Measurements from ENCODE around the gene GNAS-AS1. TPM values are rescaled to one million over a fixed set of nuclear protein-coding genes. Genes with fewer than 3 reads are reported as not detected.

GNAS-AS1 gene
- total and polyA plus RNA-seq, 2 experiments from 2014 or later, result 0.98 TPM; not detected in 1

GRCh38 chr20:58895448-58896180 is 44.9 kb upstream of the GNAS-AS1 start:
- peaks cover 52% of the 10 kb centered on the region for H3K4me1 ChIP-seq (ENCODE audit: insufficient read depth)
- no peak overlapping the region for H2AFZ ChIP-seq
- peak overlapping the region; percentile 24 for H3K27ac ChIP-seq
- no peak for DNase-seq (ENCODE audit: low spot score)
- no peaks in the 10 kb centered on the region for H3K9me3 ChIP-seq (ENCODE audit: low read depth)
- peaks cover 86% of the 10 kb centered on the region for H3K79me2 ChIP-seq
- no peaks in the 10 kb centered on the region for H3K9me2 ChIP-seq (replicated peaks; ENCODE audit: insufficient read depth)
- no peaks in the 10 kb centered on the region for H3K27me3 ChIP-seq
- H3K36me3 ChIP-seq (replicated peaks; ENCODE audit: insufficient read depth, low read depth), result no peaks in the 10 kb centered on the region
- TF ChIP-seq EZH2phosphoT487 (IDR thresholded peaks at IDR 0.05; ENCODE audit: low read depth, severe bottlenecking, unreplicated experiment) (no peak), CTCF (IDR thresholded peaks at IDR 0.05; ENCODE audit: poor library complexity) (no peak), EZH2 (IDR thresholded peaks at IDR 0.05; ENCODE audit: borderline replicate concordance) (no peak)
- H4K20me1 ChIP-seq (ENCODE audit: insufficient read depth, poor library complexity, severe bottlenecking), result peaks cover 78% of the 10 kb centered on the region
- H3K4me2 ChIP-seq, result peak overlapping the region; percentile 83
- no peak overlapping the region for H3K4me3 ChIP-seq
- 52% methylated on average over 13 of the region's 13 CpGs for WGBS (ENCODE audit: low lambda C conversion rate, missing lambda C conversion rate)

GRCh38 chr20:58894652-58895447 is 44.1 kb upstream of the GNAS-AS1 start:
- Histone ChIP-seq H3K27me3 (no peaks in the 10 kb centered on the region), H3K79me2 (peaks cover 83% of the 10 kb centered on the region), H3K27ac (peak overlapping the region; percentile 100), H3K9me3 (ENCODE audit: low read depth) (no peaks in the 10 kb centered on the region), H3K4me3 (peak overlapping the region; percentile 97), H2AFZ (no peak overlapping the region), H3K9me2 (replicated peaks; ENCODE audit: insufficient read depth) (no peaks in the 10 kb centered on the region), H3K36me3 (replicated peaks; ENCODE audit: insufficient read depth, low read depth) (no peaks in the 10 kb centered on the region), H4K20me1 (ENCODE audit: insufficient read depth, poor library complexity, severe bottlenecking) (peaks cover 71% of the 10 kb centered on the region), H3K4me1 (ENCODE audit: insufficient read depth) (peaks cover 49% of the 10 kb centered on the region), H3K4me2 (peak overlapping the region; percentile 83)
- no peak for DNase-seq (ENCODE audit: low spot score)
- TF ChIP-seq EZH2 (IDR thresholded peaks at IDR 0.05; ENCODE audit: borderline replicate concordance), result no peak
- TF ChIP-seq EZH2phosphoT487 (IDR thresholded peaks at IDR 0.05; ENCODE audit: low read depth, severe bottlenecking, unreplicated experiment), result no peak
- no peak for TF ChIP-seq CTCF (IDR thresholded peaks at IDR 0.05; ENCODE audit: poor library complexity)
- 31% methylated on average over 5 of the region's 5 CpGs for WGBS (ENCODE audit: low lambda C conversion rate, missing lambda C conversion rate)

- 33% methylated on average over 5 of the region's 5 CpGs for WGBS (ENCODE audit: low lambda C conversion rate, missing lambda C conversion rate)
- Histone ChIP-seq H3K4me1 (ENCODE audit: insufficient read depth) (peaks cover 45% of the 10 kb centered on the region), H2AFZ (no peak overlapping the region), H3K79me2 (peaks cover 75% of the 10 kb centered on the region), H3K4me2 (peak overlapping the region; percentile 83), H3K4me3 (peak overlapping the region; percentile 97), H3K27me3 (no peaks in the 10 kb centered on the region), H3K27ac (peak overlapping the region; percentile 100), H3K9me3 (ENCODE audit: low read depth) (no peaks in the 10 kb centered on the region), H3K9me2 (replicated peaks; ENCODE audit: insufficient read depth) (no peaks in the 10 kb centered on the region), H4K20me1 (ENCODE audit: insufficient read depth, poor library complexity, severe bottlenecking) (peaks cover 57% of the 10 kb centered on the region), H3K36me3 (replicated peaks; ENCODE audit: insufficient read depth, low read depth) (no peaks in the 10 kb centered on the region)
- TF ChIP-seq EZH2phosphoT487 (IDR thresholded peaks at IDR 0.05; ENCODE audit: low read depth, severe bottlenecking, unreplicated experiment), result no peak
- no peak for TF ChIP-seq EZH2 (IDR thresholded peaks at IDR 0.05; ENCODE audit: borderline replicate concordance)
- no peak for TF ChIP-seq CTCF (IDR thresholded peaks at IDR 0.05; ENCODE audit: poor library complexity)
- no peak for DNase-seq (ENCODE audit: low spot score)
These were observed 42.8 kb upstream of the GNAS-AS1 start for GRCh38 chr20:58893355-58894120.
